Endothelial cell of umbilical vein (primary cell): ENCODE measurements around the gene NEDD4L. TPM values are rescaled to one million over a fixed set of nuclear protein-coding genes. Genes with fewer than 3 reads are reported as not detected.

Experiments
- BruUV-seq: library from RNA; stranded (reverse); fragments of 400-500 nt; replicated peaks from 2 replicates; lab custom pipeline; 2021; lab: Mats Ljungman, UMichigan
- CTCF ChIA-PET: fragments of 300-600, 350-600 bp; sonication (Branson Sonifier 250); formaldehyde crosslinking; loops from one replicate; lab custom pipeline; 2021; ENCODE audit warnings: antibody characterized with exemption, inconsistent platforms; lab: Charles Lee
- POLR2A ChIA-PET: fragments of 300-600, 350-600 bp; sonication (Branson Sonifier 250); formaldehyde crosslinking; loops from one replicate; lab custom pipeline; 2021; ENCODE audit warnings: antibody characterized with exemption, inconsistent platforms; lab: Charles Lee
- DNase-seq: peaks from one replicate; pipeline ENCODE4 v3.0.0-alpha.2; 2011; ENCODE audit warnings: low read depth, low spot score
- FAIRE-seq: peaks from 2 replicates; lab custom pipeline; 2011; peaks lifted over from hg19 to GRCh38; lab: Jason Lieb, UNC
- H2AFZ ChIP-seq: 2 replicates; pipeline ENCODE4 v1.6.0; 2012; ENCODE audit warnings: low read depth, low read length, control low read depth, inconsistent platforms
- H3K27ac ChIP-seq: 2 replicates; pipeline ENCODE4 v1.5.1; 2011; ENCODE audit warnings: low read depth, mild to moderate bottlenecking, control low read depth, low read length, moderate library complexity; ENCODE audit not compliant: insufficient read depth
- H3K27me3 ChIP-seq, 2 experiments: 2 replicates each; pipeline versions ENCODE4 v1.6.0 to v1.6.1; 2011; ENCODE audit warnings: low read length in 2 of 2, mixed read lengths in 1 of 2; ENCODE audit not compliant: control insufficient read depth in 2 of 2, insufficient read depth in 2 of 2
- H3K36me3 ChIP-seq, 2 experiments: 2 replicates in 1 of 2; 3 replicates in 1 of 2; pipeline ENCODE4 v1.5.1; 2011; ENCODE audit warnings: low read length in 2 of 2, mild to moderate bottlenecking in 1 of 2, moderate library complexity in 1 of 2; ENCODE audit not compliant: control insufficient read depth in 2 of 2, insufficient read depth in 2 of 2; ENCODE audit errors: extremely low read depth in 1 of 2
- H3K4me1 ChIP-seq: 3 replicates; pipeline ENCODE4 v1.5.1; 2011; ENCODE audit warnings: mild to moderate bottlenecking, low read length; ENCODE audit not compliant: control insufficient read depth, insufficient read depth; ENCODE audit errors: extremely low read depth
- H3K4me2 ChIP-seq: 2 replicates; pipeline ENCODE4 v1.6.1; 2011; ENCODE audit warnings: low read length, control low read depth, mixed read lengths; ENCODE audit not compliant: insufficient read depth
- H3K4me3 ChIP-seq, 3 experiments: fragments of 200-600 bp in 1 of 3; sonication (generic), shearing (Covaris generic) in 1 of 3; replicated peaks in 1 of 3; 2 replicates each; pipeline ENCODE4 v1.5.1; 2011 to 2016; ENCODE audit warnings: control low read depth in 3 of 3, low read length in 3 of 3, mild to moderate bottlenecking in 2 of 3, inconsistent platforms in 1 of 3, low read depth in 1 of 3, moderate library complexity in 1 of 3; ENCODE audit not compliant: insufficient read depth in 1 of 3
- H3K79me2 ChIP-seq: 2 replicates; pipeline ENCODE4 v1.6.0; 2012; ENCODE audit warnings: low read length, inconsistent platforms; ENCODE audit not compliant: control insufficient read depth, insufficient read depth
- H3K9ac ChIP-seq: replicated peaks from 2 replicates; pipeline ENCODE3; 2011; ENCODE audit warnings: low read length, control low read depth; ENCODE audit not compliant: insufficient read depth; ENCODE audit errors: extremely low read depth
- H3K9me1 ChIP-seq: replicated peaks from 3 replicates; pipeline ENCODE4 v1.6.0; 2011; ENCODE audit warnings: mild to moderate bottlenecking, low read length; ENCODE audit not compliant: control insufficient read depth, insufficient read depth; ENCODE audit errors: extremely low read depth
- H3K9me3 ChIP-seq: replicated peaks from 2 replicates; pipeline ENCODE4 v1.5.1; 2012; ENCODE audit warnings: low read length, inconsistent platforms; ENCODE audit not compliant: control insufficient read depth, insufficient read depth
- H4K20me1 ChIP-seq: replicated peaks from 2 replicates; pipeline ENCODE3; 2011; ENCODE audit warnings: mild to moderate bottlenecking, low read length; ENCODE audit not compliant: control insufficient read depth, insufficient read depth; ENCODE audit errors: extremely low read depth
- CTCF ChIP-seq, 2 donors: IDR thresholded peaks; 1 replicate in 1 of 2; 2 replicates in 1 of 2; pipeline ENCODE4 v1.5.1; 2011; ENCODE audit warnings: low read length in 2 of 2, mild to moderate bottlenecking in 2 of 2, moderate library complexity in 2 of 2, control low read depth in 1 of 2, inconsistent platforms in 1 of 2, low read depth in 1 of 2; ENCODE audit not compliant: insufficient read depth in 1 of 2; ENCODE audit errors: extremely low read depth in 1 of 2
- EZH2 ChIP-seq: IDR thresholded peaks from 2 replicates; pipeline ENCODE4 v1.6.1; 2012; ENCODE audit warnings: borderline replicate concordance, low read depth, mild to moderate bottlenecking, moderate library complexity, low read length, inconsistent platforms; ENCODE audit not compliant: severe bottlenecking
- GATA2 ChIP-seq: IDR thresholded peaks from 2 replicates; pipeline ENCODE4 v1.7.0; 2011; ENCODE audit warnings: low read depth, mild to moderate bottlenecking, moderate library complexity, mixed read lengths, low read length; ENCODE audit not compliant: insufficient read length, insufficient read depth
- JUN ChIP-seq: IDR thresholded peaks from 2 replicates; pipeline ENCODE4 v1.6.1; 2011; ENCODE audit warnings: borderline replicate concordance, low read depth; ENCODE audit not compliant: insufficient read length, insufficient read depth
- MAX ChIP-seq: IDR thresholded peaks from 2 replicates; pipeline ENCODE4 v1.6.1; 2011; ENCODE audit not compliant: insufficient read depth, insufficient read length
- MYC ChIP-seq: IDR thresholded peaks from one replicate; pipeline ENCODE4 v1.6.1; 2011; ENCODE audit warnings: mild to moderate bottlenecking, low read depth, low read length
- POLR2A ChIP-seq: IDR thresholded peaks from 2 replicates; pipeline ENCODE4 v1.6.1; 2012; ENCODE audit warnings: low read depth, mild to moderate bottlenecking, control low read depth, low read length
- dilution Hi-C: fragments of 300-500 bp; cut with MboI; formaldehyde crosslinking; loops from one replicate; pipeline ENCODE4 v1.15.0; 2019; ENCODE audit warnings: low sequenced_read_pairs; ENCODE audit not compliant: extremely low pct_ligation_motif_present
- intact Hi-C: fragments of 100-400 bp; cut with micrococcal nuclease; formaldehyde crosslinking; loops from one replicate; pipeline ENCODE4 v1.10.0; 2022
- polyA plus RNA-seq, 4 experiments: library from polyadenylated mRNA; depleted of rRNA in 3 of 4; stranded (reverse) in 3 of 4; unstranded in 1 of 4; fragments of >200 nt; gene quantifications; 2 replicates each; pipeline versions ENCODE4 v1.2.1 to v1.2.3, GENCODE V29; 2011 to 2012; ENCODE audit warnings: missing spikeins in 1 of 4
- total RNA-seq: library from RNA; stranded (reverse); gene quantifications from 2 replicates; pipeline ENCODE4 v1.2.3, GENCODE V29; 2021

NEDD4L gene
- total and polyA plus RNA-seq, 2 donors (not counting 3 experiments of a cell fraction or from before 2014, with no cell fraction given): 20.5 to 78.9 TPM

- no peak overlapping the region for H3K27ac ChIP-seq
- DNase-seq: peak; percentile 34
- no peaks in the 10 kb centered on the region for H3K27me3 ChIP-seq
- TF ChIP-seq MYC (no peak), POLR2A (no peak), JUN (peak; percentile 16), GATA2 (no peak), CTCF (IDR thresholded peaks at IDR 0.05; ENCODE audit: extremely low read depth in 1 of 2, insufficient read depth in 1 of 2, low read depth in 1 of 2, low read length in 2 of 2) (no peak), EZH2 (no peak), MAX (no peak)
- FAIRE-seq: no peak
- no TSS peak for BruUV-seq
- H3K9me3 ChIP-seq: no peaks in the 10 kb centered on the region
- dilution Hi-C loops: no loop called here
- no peak overlapping the region for H3K9ac ChIP-seq
- no peaks in the 10 kb centered on the region for H3K9me1 ChIP-seq
- no peak overlapping the region for H2AFZ ChIP-seq
- CTCF ChIA-PET: interaction anchor here (0.6 to 9.8 kb wide), 2 partner anchors 74 to 716 kb away, joined by 3 to 144 read pairs; no protein-coding TSS in a partner anchor
- H3K4me2 ChIP-seq: no peak overlapping the region
- intact Hi-C loops: loop anchor here (10.0 kb wide), 1 partner anchor 263 kb away; no protein-coding TSS in a partner anchor
- H4K20me1 ChIP-seq: no peaks in the 10 kb centered on the region
- H3K4me3 ChIP-seq: no peak overlapping the region
- POLR2A ChIA-PET: no interaction called here
- H3K79me2 ChIP-seq: no peaks in the 10 kb centered on the region
- H3K4me1 ChIP-seq: peaks cover 13% of the 10 kb centered on the region
- no peaks in the 10 kb centered on the region for H3K36me3 ChIP-seq
Measured at GRCh38 chr18:58048081-58048642, 4.1 kb downstream of the NEDD4L start.
